HG03469 (cell line): Measurements from ENCODE around the gene PCED1B.
"Not testable (repeated sequence)": the region's sequence is repeated elsewhere in the genome, so short reads cannot be mapped to it uniquely, and the experiment has no call there.

Experiments
- ATAC-seq: cut with Tn5 transposase; IDR thresholded peaks from one replicate; pipeline ENCODE4 v1.9.1; 2021; ENCODE audit warnings: mild to moderate bottlenecking, moderate library complexity, moderate number of reproducible peaks; ENCODE audit not compliant: unreplicated experiment

PCED1B gene, protein sequence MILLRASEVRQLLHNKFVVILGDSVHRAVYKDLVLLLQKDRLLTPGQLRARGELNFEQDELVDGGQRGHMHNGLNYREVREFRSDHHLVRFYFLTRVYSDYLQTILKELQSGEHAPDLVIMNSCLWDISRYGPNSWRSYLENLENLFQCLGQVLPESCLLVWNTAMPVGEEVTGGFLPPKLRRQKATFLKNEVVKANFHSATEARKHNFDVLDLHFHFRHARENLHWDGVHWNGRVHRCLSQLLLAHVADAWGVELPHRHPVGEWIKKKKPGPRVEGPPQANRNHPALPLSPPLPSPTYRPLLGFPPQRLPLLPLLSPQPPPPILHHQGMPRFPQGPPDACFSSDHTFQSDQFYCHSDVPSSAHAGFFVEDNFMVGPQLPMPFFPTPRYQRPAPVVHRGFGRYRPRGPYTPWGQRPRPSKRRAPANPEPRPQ

DNA sequence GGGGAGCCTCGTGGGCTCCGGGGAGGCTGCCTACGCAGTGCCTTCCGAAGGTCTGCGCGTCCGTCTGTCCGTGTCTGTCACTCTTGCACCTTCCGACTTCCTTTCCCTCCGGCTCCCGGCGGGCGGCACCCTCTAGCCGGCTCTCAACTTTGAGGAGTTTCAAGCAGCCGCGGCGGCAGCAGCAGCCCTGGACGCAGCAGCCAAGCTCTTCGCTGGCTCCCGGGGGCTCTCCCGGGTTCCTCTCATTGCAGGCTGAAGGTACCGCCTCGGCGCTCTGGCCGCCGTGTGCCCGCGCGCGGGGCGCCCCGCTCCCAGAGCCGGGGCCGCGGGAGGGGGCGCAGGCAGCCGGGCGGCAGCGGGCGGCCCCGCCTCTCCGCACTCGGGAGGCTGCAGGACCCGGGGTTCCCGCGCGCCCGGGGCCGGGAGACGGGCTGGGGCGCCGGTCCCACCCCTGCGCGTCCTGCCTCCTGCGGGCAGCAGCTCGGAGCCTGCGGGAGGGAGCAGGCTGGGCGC lies at the start of gene PCED1B, which contains the start of gene AMIGO2:
PCED1B (plus strand) TSS at position 154 of the 513 bp plus-strand sequence. CDS start 155,443 bp downstream, outside the sequence.
AMIGO2 (minus strand) TSS at position 492 of the 513 bp plus-strand sequence. CDS start 957 bp downstream, outside the sequence.
- no peak for ATAC-seq

- no peak for ATAC-seq
These were observed 49.5 kb upstream of the PCED1B start for GRCh38 chr12:47029903-47030302.

DNA sequence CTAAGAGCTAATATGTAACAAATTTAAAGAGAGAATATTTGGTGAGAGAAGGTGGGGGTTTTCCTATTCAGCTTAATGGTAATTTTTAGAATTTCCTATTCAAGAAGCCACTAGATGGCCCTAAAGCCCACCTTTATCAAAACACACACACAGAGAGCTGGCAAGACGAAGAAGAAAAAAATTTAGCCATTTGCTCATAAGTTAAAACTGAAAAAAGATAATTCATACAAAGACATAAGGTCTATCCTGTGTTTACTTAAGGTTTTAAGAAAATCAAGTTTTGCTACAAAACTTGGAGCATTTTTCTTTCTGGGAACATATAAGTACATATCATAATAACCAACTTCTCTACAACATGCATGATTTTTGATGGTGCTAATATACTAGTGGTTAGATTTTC lies 46.8 kb upstream of the PCED1B start:
- ATAC-seq, result no peak

DNA sequence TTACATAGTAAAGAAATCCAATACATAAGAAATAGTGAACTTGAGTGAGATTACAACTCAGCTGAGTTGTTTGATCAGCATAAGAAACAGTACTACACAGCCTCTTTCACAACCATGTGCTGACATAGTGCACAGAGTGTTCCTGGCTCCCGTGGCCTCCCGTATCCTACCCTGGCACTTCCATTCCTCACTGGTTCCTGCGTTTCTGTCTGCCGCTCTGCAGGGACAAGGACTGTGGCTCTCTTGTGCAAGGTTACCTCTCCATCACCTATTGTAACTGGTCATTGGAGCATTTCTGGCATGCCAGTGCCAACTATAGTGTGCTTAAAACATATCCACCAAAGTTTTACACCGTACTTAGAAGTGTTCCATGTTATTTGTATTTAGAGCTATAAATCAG lies 46.3 kb upstream of the PCED1B start:
- ATAC-seq, result no peak

- no peak for ATAC-seq
These were observed 45.4 kb upstream of the PCED1B start for GRCh38 chr12:47033789-47034555.

GRCh38 chr12:47034661-47035060 lies 44.8 kb upstream of the PCED1B start:
- no peak for ATAC-seq

DNA sequence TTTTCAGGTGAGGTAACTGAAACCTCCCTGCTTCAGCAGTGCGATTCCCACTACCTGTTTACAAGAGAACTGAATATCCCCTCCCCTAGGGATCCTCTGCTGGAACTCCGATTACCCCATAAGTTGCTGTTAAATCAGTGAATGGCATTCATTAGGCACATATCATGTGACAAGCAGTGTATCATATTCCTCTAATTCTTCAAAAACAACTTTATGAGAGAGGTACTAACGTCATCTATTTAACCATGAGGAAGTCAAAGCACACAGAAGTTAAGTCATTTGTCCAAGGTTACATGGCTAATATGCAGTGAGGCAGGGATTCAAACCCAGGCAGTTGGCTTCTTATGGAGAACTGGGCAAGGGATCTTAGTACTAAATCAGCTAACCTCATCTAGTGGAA lies 43.9 kb upstream of the PCED1B start:
- no peak for ATAC-seq

- no peak for ATAC-seq
These were observed 41.1 kb upstream of the PCED1B start for GRCh38 chr12:47038270-47038748.

DNA sequence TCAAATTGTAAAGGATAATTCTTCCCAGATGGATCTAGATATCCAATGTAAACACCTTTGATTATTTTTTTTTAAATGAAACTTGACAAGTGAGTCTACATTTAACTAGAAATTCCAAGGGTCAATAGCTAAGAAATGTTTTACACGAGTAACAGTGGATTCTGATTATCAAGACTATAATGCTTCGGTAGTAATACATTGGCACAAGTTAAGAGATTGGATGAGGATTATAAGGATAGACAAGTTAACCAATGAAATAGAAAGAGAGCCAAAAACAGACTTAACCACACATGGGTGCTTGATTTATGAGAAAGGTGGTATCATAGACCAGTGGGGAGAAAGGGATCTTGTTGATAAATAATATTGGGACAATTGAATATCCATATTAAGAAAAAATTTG lies 40.3 kb upstream of the PCED1B start:
- ATAC-seq, result no peak

GRCh38 chr12:47039756-47040155 lies 39.7 kb upstream of the PCED1B start:
- no peak for ATAC-seq

DNA sequence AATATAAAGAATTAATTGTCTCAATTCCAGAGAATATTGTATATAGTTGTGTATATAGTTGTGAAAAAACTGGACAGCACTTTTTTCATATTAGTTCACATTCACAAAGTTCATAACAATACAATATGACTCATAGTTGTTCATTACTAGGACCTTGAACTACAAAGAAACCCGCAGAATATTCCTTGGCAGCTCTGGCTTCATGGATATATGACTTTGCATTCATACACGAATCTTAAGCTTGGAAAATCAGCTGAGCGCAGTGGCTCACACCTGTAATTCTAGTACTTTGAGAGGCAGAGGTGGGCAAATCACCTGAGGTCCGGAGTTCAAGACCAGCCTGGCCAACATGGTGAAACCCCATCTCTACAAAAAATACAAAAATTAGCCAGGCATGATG lies 38.1 kb upstream of the PCED1B start:
- ATAC-seq, result no peak

GRCh38 chr12:47048541-47048940 lies 30.9 kb upstream of the PCED1B start:
- no peak for ATAC-seq

GRCh38 chr12:47051291-47051690 lies 28.1 kb upstream of the PCED1B start:
- not testable (repeated sequence) for ATAC-seq

DNA sequence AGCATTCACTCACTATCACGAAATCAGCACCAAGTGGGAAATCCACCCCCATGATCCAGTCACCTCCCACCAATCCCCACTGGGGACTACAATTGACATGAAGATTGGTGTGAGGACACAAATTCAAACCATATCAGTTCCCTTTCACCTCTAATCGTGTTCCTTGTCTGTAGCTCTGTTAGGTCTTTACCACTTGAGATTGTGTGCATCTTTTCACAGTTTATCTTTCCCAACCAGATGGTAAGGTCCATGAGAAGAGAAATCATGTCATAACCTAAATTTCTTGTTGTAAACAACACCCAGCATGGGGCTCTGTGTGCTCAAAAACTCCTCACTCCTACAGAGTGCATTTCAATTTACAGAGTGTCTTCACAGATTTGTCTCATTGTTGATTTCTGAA lies 27.1 kb upstream of the PCED1B start:
- ATAC-seq, result no peak

GRCh38 chr12:47053961-47054360 lies 25.5 kb upstream of the PCED1B start:
- no peak for ATAC-seq

DNA sequence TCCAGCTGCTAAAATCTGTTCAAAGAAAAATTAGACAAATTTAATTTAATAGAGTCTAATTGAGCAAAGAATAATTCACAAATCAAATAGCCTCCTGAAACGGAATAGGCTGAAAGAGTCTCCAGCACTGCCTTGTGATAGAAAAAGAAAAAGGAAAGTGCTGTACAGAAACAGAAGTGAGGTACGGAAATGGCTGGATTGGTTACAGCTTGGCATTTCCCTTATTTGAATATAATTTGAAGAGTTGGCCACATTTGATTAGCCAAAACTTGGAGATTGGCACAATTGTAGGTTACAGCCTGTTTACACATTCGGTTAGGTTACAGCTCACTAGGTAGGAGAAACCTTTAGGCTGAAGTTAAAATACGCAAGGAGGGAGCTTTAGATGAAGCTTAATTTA lies 24.8 kb upstream of the PCED1B start:
- no peak for ATAC-seq

DNA sequence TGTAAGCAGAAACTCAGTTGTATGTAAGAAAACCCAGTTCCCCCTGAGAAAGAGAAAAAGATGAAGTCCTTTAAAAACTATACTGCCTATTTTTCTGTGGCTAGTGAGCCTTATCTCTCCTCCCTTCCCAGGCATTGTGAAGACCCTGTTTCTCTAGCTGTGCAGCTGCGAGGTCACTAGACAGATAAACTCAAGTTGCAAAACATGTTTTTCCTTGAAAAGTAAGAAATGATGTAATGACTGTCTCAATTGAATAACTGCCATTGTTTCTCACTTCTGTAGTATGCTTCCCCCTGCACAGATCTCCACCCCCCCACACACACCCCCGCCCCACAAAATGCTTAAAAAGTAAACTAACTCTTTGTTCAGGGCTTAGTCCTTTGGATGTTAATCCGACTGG lies 23.6 kb upstream of the PCED1B start:
- ATAC-seq, result not testable (repeated sequence)

DNA sequence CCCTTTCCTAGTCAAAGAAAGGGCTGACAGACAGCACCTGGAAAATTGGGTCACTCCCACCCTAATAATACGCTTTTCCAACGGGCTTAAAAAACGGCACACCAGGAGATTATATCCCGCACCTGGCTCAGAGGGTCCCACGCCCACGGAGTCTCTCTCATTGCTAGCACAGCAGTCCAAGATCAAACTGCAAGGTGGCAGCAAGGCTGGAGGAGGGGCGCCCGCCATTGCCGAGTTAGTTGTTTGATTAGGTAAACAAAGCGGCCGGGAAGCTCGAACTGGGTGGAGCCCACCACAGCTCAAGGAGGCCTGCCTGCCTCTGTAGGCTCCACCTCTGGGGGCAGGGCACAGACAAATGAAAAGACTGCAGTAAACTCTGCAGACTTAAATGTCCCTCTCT lies 22.5 kb upstream of the PCED1B start:
- not testable (repeated sequence) for ATAC-seq

DNA sequence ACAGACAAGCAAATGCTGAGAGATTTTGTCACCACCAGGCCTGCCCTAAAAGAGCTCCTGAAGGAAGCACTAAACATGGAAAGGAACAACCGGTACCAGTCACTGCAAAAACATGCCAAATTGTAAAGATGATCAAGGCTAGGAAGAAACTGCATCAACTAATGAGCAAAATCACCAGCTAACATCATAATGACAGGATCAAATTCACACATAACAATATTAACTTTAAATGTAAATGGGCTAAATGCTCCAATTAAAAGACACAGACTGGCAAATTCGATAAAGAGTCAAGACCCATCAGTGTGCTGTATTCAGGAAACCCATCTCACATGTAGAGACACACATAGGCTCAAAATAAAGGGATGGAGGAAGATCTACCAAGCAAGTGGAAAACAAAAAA lies 20.8 kb upstream of the PCED1B start:
- ATAC-seq, result not testable (repeated sequence)

DNA sequence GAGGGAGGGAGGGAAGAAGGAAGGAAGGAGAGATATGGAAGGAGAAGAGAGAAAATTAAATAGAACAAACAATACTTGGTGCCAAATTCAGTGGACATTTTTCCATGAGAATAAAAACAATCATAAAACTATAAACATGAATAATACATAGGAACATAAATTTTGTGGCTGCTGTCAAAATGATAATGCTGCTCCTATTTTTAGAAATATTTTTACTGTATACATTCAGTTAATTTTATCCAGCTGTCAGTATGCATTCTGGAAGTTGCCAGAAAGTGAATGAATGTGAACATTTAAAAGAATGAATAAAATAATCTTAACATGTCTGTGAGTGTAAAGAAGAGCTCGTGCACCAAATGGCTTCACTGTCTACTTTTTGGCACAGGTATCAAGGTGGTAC lies 13.9 kb upstream of the PCED1B start:
- ATAC-seq, result no peak

GRCh38 chr12:47066278-47067025 lies 13.0 kb upstream of the PCED1B start:
- ATAC-seq, result no peak
